WERI-Rb-1 (cell line): Measurements from ENCODE around the gene CADM2.

Experiments used
- DNase-seq: peaks from one replicate; pipeline ENCODE4 v3.0.0-alpha.2; 2020
- H3K27ac ChIP-seq: fragments of 250-450 bp; sonication (Bioruptor Pico); 2 replicates; pipeline ENCODE4 v1.5.1; 2020; ENCODE audit warnings: mild to moderate bottlenecking, moderate library complexity
- H3K27me3 ChIP-seq: fragments of 250-450 bp; sonication (Bioruptor Pico); 2 replicates; pipeline ENCODE4 v1.5.1; 2021; ENCODE audit warnings: mild to moderate bottlenecking, low read depth, moderate library complexity; ENCODE audit not compliant: insufficient read depth, severe bottlenecking
- H3K36me3 ChIP-seq: fragments of 250-450 bp; sonication (Bioruptor Pico); 2 replicates; pipeline ENCODE4 v1.5.1; 2020; ENCODE audit warnings: mild to moderate bottlenecking, moderate library complexity
- H3K4me3 ChIP-seq: 2 replicates; pipeline ENCODE4 v1.5.1; 2011; ENCODE audit warnings: low read depth, mild to moderate bottlenecking, control low read depth, low read length
- H3K9me3 ChIP-seq: fragments of 250-450 bp; sonication (Bioruptor Pico); 2 replicates; pipeline ENCODE4 v1.5.1; 2021; ENCODE audit warnings: mild to moderate bottlenecking, moderate library complexity; ENCODE audit not compliant: severe bottlenecking
- TF ChIP-seq, protein P1 (sequence below): IDR thresholded peaks from 2 replicates; pipeline ENCODE4 v1.5.1; 2011; ENCODE audit warnings: low read depth, mild to moderate bottlenecking, control low read depth, inconsistent platforms, low read length

CADM2 gene

GRCh38 chr3:85821130-85821756 lies 862.5 kb downstream of the CADM2 start:
- no peaks in the 10 kb centered on the region for H3K27me3 ChIP-seq
- peak; percentile 54 for DNase-seq
- TF ChIP-seq, protein P1, sequence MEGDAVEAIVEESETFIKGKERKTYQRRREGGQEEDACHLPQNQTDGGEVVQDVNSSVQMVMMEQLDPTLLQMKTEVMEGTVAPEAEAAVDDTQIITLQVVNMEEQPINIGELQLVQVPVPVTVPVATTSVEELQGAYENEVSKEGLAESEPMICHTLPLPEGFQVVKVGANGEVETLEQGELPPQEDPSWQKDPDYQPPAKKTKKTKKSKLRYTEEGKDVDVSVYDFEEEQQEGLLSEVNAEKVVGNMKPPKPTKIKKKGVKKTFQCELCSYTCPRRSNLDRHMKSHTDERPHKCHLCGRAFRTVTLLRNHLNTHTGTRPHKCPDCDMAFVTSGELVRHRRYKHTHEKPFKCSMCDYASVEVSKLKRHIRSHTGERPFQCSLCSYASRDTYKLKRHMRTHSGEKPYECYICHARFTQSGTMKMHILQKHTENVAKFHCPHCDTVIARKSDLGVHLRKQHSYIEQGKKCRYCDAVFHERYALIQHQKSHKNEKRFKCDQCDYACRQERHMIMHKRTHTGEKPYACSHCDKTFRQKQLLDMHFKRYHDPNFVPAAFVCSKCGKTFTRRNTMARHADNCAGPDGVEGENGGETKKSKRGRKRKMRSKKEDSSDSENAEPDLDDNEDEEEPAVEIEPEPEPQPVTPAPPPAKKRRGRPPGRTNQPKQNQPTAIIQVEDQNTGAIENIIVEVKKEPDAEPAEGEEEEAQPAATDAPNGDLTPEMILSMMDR = peak; percentile 73
- H3K4me3 ChIP-seq = no peak overlapping the region
- no peaks in the 10 kb centered on the region for H3K36me3 ChIP-seq
- H3K27ac ChIP-seq = no peak overlapping the region
- no peaks in the 10 kb centered on the region for H3K9me3 ChIP-seq

DNA sequence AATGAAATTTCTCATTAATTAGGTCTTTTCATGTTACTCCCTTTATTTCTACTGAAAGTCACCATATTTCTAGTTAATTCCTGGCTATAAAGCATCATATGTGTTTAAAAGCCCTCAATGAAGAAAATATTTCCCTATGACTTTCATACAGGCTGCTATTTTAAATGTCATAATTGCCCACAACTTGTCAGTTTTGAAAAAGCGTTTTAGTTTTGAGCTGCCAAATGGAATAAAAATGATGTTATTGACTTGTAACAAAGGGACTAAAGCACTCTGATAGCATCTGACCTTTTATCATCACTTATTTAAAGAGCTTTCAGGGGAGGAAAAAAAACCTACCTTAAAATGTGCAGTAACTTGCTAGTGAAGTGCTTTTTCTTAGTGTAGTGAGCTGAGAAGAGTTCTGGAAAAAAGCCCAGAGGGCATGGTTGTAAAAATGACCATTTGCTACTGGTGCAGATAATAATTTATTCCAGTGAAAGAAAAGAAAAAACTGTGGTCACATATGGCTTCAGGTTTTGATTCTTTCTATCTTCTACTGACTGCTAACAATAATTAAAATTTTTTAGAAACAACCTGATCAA lies 877.2 kb downstream of the CADM2 start:
- TF ChIP-seq, protein P1 = no peak
- H3K27ac ChIP-seq = no peak overlapping the region
- H3K27me3 ChIP-seq = no peaks in the 10 kb centered on the region
- H3K36me3 ChIP-seq = no peaks in the 10 kb centered on the region
- no peak for DNase-seq
- H3K4me3 ChIP-seq = no peak overlapping the region
- no peaks in the 10 kb centered on the region for H3K9me3 ChIP-seq

GRCh38 chr3:85837402-85837801 lies 878.6 kb downstream of the CADM2 start:
- Histone ChIP-seq H3K9me3 (no peaks in the 10 kb centered on the region), H3K27ac (no peak overlapping the region), H3K27me3 (no peaks in the 10 kb centered on the region), H3K4me3 (no peak overlapping the region), H3K36me3 (no peaks in the 10 kb centered on the region)
- DNase-seq = no peak
- TF ChIP-seq, protein P1 = no peak

GRCh38 chr3:85838921-85839320 lies 880.1 kb downstream of the CADM2 start:
- TF ChIP-seq, protein P1 = no peak
- no peak overlapping the region for H3K4me3 ChIP-seq
- DNase-seq = no peak
- no peaks in the 10 kb centered on the region for H3K36me3 ChIP-seq
- H3K9me3 ChIP-seq = no peaks in the 10 kb centered on the region
- no peaks in the 10 kb centered on the region for H3K27me3 ChIP-seq
- no peak overlapping the region for H3K27ac ChIP-seq

DNA sequence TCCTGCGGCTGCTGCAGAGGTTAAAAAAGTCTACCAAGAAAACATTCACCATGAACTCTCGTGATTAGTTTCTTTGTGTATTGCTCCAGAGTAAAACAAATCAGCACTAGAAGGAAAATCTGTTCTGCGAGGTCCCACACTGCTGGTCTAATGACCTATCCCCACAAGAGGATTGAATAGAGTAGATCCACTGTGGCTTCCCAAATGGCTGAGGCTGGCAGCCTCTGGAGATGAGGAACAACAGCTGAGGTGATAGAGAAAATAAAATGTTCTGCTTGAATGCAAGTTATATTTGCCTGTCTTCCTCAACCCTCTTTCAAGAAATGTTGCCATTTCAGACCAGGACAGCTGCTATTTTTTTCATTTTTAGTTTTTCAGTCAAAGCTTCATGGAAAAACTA lies 883.3 kb downstream of the CADM2 start:
- H3K27ac ChIP-seq = no peak overlapping the region
- DNase-seq = no peak
- H3K9me3 ChIP-seq = no peaks in the 10 kb centered on the region
- TF ChIP-seq, protein P1 = no peak
- no peak overlapping the region for H3K4me3 ChIP-seq
- H3K36me3 ChIP-seq = no peaks in the 10 kb centered on the region
- H3K27me3 ChIP-seq = no peaks in the 10 kb centered on the region

GRCh38 chr3:85846940-85847339 lies 888.2 kb downstream of the CADM2 start:
- Histone ChIP-seq H3K9me3 (no peaks in the 10 kb centered on the region), H3K27ac (no peak overlapping the region), H3K4me3 (no peak overlapping the region), H3K27me3 (no peaks in the 10 kb centered on the region), H3K36me3 (no peaks in the 10 kb centered on the region)
- no peak for DNase-seq
- TF ChIP-seq, protein P1 = no peak
